Rectal smooth muscle tissue (tissue), 1 donor: ENCODE results near the gene LAMA3.

Source experiments
- H3K27ac ChIP-seq: one replicate; pipeline ENCODE4 v1.7.0; 2013; ENCODE audit warnings: low read depth, low read length, inconsistent platforms
- H3K27me3 ChIP-seq: one replicate; pipeline ENCODE4 v1.7.0; 2013; ENCODE audit warnings: low read length; ENCODE audit not compliant: control insufficient read depth, insufficient read depth
- H3K36me3 ChIP-seq: one replicate; pipeline ENCODE4 v1.7.0; 2013; ENCODE audit warnings: low read length; ENCODE audit not compliant: control insufficient read depth, insufficient read depth
- H3K4me1 ChIP-seq: one replicate; pipeline ENCODE4 v1.7.0; 2013; ENCODE audit warnings: low read length; ENCODE audit not compliant: control insufficient read depth, insufficient read depth
- H3K4me3 ChIP-seq: one replicate; pipeline ENCODE4 v1.7.0; 2013; ENCODE audit warnings: low read length
- H3K9ac ChIP-seq: one replicate; pipeline ENCODE4 v1.7.0; 2013; ENCODE audit warnings: low read length

The LAMA3 gene

DNA sequence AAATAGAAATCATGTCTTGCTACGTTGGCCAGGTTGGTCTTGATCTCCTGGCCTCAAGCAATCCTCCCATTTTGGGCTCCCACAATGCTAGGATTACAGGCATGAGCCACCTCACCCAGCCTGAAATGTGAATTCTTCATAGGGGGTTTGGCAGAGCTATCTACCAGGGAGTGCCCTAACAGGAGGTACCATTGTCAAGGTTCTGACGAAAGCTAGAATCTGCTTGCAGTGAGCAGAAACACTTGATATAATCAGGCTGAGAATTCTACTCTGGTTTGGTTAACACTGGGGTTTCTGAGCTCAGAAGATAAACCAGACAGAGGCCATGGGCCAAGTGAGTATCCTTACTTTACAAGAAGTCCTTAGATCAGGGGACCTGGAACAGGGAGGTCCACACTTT, 7.2 kb upstream of the LAMA3 start:
- Histone ChIP-seq H3K4me3 (no peak overlapping the region), H3K36me3 (no peaks in the 10 kb centered on the region), H3K4me1 (no peaks in the 10 kb centered on the region), H3K27ac (no peak overlapping the region), H3K27me3 (no peaks in the 10 kb centered on the region), H3K9ac (no peak overlapping the region)

DNA sequence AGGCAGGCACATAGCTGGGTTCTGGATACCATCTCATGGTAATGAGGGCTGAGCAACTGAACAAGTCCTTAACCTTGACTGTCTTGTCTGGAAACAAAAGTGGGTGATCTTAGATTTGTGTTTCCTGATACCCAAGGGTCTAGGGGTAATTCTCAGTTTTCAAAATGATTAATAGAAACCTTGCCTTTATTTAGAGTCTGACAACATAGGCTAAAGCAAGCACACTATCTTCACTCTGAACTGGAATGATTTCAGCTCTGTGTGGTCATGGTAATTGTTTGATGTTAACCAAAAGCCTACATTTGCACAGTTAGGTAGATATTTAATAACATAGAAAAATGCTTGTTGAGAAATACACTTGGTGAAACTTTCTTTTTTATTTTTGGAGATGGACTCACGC, 6.8 kb upstream of the LAMA3 start:
- H3K4me3 ChIP-seq, result no peak overlapping the region
- H3K27ac ChIP-seq, result no peak overlapping the region
- no peak overlapping the region for H3K9ac ChIP-seq
- no peaks in the 10 kb centered on the region for H3K27me3 ChIP-seq
- H3K36me3 ChIP-seq, result no peaks in the 10 kb centered on the region
- no peaks in the 10 kb centered on the region for H3K4me1 ChIP-seq

DNA sequence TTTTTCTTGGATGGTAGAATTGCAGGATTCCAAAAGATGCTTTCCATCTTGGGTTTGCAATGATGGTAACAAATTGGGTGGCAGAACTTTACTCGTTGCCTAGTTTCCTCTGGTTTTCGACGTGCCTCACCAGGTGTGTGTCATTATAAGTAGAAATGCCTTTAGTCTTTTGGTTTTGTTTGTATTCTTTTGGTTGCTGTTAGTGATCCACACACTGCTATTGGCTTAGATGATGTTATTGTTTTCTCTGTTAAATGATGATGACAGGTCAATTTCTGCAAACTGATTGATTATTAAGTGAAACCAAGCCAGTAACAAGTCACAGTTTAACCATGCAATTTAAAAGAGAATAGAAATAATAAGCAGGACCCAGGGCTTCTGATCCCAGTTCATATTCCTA, 6.1 kb upstream of the LAMA3 start:
- Histone ChIP-seq H3K27me3 (no peaks in the 10 kb centered on the region), H3K4me1 (no peaks in the 10 kb centered on the region), H3K36me3 (no peaks in the 10 kb centered on the region), H3K9ac (no peak overlapping the region), H3K4me3 (no peak overlapping the region), H3K27ac (no peak overlapping the region)

DNA sequence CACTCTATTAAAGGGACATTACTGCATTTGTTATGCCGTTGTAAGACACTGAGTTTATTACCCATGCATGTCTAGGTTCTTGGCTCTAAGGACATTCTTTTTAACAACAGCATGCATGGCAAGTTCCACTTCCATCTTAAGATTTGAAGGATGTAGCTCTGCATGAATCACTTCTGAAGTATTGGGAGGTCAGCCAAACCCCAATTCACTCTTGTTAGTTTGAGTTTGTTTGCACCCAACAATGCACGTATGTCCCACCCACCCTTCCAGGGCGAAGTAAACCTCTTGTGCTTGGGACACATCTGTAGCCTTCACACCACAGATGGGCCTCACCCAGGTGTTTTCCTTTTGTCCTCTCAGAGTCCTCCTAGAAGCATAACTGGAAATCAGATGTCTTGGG, 5.6 kb upstream of the LAMA3 start:
- peaks cover 2% of the 10 kb centered on the region for H3K27me3 ChIP-seq
- no peak overlapping the region for H3K4me3 ChIP-seq
- no peak overlapping the region for H3K27ac ChIP-seq
- H3K36me3 ChIP-seq, result no peaks in the 10 kb centered on the region
- no peaks in the 10 kb centered on the region for H3K4me1 ChIP-seq
- H3K9ac ChIP-seq, result no peak overlapping the region

DNA sequence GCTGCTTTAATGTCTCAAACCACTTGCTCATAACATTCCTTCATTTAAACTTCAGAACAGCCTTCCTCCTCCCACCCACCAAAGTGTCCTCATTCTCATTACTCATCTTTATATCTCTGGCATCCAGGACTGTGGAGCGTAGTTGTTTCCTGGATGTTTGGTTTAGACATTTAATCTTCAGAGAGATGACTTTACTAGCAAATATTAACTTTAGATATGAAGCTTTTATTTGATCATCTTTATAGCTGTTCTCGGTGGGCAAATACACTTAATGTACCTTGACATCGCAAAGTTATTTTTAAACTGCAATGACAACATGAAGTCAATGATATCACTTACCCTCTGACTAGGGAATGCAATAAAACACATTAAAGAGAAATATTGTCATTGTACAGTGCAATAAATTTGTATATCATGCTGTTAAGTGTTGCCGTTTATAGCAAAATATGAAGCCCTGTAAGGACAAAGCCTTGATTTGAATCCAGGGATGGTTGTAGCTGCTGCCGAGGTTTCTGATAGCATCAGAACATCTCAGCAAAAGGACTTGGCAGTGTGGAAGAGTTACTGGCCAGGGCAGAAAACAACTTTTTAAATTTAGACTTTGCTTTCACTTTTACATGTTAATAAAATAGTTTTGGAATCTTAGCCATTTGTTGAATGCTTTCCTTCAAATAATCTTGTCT, 4.6 kb upstream of the LAMA3 start:
- no peaks in the 10 kb centered on the region for H3K36me3 ChIP-seq
- H3K27ac ChIP-seq, result no peak overlapping the region
- H3K4me1 ChIP-seq, result no peaks in the 10 kb centered on the region
- H3K27me3 ChIP-seq, result peaks cover 4% of the 10 kb centered on the region
- H3K9ac ChIP-seq, result no peak overlapping the region
- H3K4me3 ChIP-seq, result no peak overlapping the region

DNA sequence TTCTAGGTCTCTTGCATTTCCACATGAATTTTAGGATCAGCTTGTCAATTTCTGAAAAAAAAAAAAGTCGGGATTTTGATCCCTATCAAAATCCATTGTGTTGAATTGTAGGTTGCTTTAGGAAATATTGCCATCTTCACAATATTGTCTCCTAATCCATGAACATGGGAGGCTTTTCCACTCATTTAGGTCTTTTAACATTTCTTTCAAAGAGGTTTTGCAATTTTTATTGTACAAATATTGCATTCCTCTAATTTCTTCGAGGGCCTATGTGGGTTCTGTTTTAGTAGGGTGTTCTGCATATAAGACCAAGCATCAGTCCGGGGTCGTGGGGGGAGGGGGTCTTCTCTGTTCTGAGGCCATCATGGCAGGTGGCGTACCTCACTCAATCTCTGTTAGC, 725 bp upstream of the LAMA3 start:
- Histone ChIP-seq H3K36me3 (no peaks in the 10 kb centered on the region), H3K4me1 (no peaks in the 10 kb centered on the region), H3K27ac (no peak overlapping the region), H3K4me3 (peak overlapping the region; percentile 63), H3K9ac (no peak overlapping the region), H3K27me3 (peaks cover 4% of the 10 kb centered on the region)

DNA sequence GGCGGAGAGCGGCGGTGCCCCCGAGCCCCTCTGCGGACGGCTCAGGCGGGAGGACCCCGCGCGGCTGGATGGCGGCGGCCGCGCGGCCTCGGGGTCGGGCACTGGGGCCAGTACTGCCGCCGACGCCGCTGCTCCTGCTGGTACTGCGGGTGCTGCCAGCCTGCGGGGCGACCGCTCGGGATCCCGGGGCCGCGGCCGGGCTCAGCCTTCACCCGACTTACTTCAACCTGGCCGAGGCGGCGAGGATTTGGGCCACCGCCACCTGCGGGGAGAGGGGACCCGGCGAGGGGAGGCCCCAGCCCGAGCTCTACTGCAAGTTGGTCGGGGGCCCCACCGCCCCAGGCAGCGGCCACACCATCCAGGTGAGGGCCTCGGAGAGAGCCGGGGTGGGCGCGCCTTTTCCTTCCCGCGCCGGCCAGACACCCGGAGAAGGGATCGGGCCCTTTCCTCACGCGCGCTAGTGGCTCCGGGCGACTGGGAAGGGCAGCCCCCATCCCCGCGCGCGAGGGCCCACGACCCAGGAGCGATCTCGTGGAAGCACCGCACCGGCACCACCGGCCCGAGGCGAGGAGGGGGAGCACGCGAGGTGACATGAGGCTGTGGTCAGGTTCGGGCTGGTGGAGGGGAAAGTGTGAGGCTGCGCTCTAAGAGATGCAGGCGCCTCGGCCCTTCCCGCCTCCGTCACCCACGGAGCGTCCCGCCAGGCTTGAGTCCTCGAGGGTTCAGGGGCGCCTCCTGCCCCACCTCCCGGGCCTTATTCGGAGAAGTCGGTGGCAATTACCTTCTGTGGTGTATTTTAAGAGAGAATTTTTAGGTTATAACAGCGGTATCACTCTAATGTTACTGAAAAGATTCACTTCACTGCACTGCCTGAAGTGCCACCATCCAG, 607 bp downstream of the LAMA3 start:
- Histone ChIP-seq H3K36me3 (no peaks in the 10 kb centered on the region), H3K27me3 (peaks cover 4% of the 10 kb centered on the region), H3K27ac (no peak overlapping the region), H3K4me1 (no peaks in the 10 kb centered on the region), H3K4me3 (peak overlapping the region; percentile 63), H3K9ac (no peak overlapping the region)

DNA sequence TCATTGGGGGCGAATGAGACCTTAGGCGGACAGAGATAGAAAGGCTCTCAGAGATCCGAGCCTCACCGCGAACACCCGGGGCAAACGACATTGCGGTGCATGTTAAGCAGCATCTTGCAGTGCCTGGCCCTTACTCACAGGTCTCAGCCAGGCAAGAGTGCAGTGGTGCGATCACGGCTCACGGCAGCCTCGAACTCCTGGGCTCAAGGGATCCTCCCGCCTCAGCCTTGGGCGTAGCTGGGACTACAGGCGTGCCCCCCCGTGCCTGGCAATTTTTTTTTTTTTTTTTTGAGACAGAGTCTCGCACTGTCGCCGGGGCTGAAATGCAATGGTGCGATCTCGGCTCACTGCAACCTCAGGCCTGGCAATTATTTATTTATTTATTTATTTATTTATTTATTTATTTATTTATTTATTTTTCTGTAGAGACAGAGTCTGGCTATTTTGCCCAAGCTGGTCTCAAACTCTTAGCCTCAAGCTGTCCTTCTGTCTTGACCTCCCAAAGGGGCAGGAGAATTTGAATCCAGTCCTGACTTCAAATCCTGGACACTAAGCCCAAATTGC, 1.3 kb downstream of the LAMA3 start:
- H3K9ac ChIP-seq, result no peak overlapping the region
- H3K27me3 ChIP-seq, result peaks cover 4% of the 10 kb centered on the region
- peak overlapping the region; percentile 63 for H3K4me3 ChIP-seq
- no peak overlapping the region for H3K27ac ChIP-seq
- no peaks in the 10 kb centered on the region for H3K4me1 ChIP-seq
- no peaks in the 10 kb centered on the region for H3K36me3 ChIP-seq

DNA sequence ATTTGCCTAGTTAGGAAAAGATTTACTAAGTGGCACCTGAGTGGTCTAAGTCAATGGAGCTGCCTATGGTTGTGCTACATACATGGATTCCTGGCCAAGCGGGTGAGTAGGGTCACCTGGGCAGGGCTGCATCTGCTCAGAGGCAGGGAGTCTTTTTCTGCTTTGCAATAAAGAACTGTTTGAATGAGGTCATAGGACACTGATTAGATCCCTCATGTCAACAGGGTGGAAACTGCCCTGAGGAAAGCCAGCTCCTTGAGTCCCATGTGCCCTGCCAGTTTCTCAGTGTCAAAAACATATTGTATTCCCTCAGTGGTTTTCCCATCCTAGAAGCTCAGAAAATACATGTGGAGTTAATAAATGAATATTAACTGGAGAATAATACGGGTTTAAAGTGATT, 4.6 kb downstream of the LAMA3 start:
- no peak overlapping the region for H3K4me3 ChIP-seq
- H3K27me3 ChIP-seq, result peaks cover under 1% of the 10 kb centered on the region
- H3K36me3 ChIP-seq, result no peaks in the 10 kb centered on the region
- no peak overlapping the region for H3K27ac ChIP-seq
- H3K9ac ChIP-seq, result no peak overlapping the region
- no peaks in the 10 kb centered on the region for H3K4me1 ChIP-seq

DNA sequence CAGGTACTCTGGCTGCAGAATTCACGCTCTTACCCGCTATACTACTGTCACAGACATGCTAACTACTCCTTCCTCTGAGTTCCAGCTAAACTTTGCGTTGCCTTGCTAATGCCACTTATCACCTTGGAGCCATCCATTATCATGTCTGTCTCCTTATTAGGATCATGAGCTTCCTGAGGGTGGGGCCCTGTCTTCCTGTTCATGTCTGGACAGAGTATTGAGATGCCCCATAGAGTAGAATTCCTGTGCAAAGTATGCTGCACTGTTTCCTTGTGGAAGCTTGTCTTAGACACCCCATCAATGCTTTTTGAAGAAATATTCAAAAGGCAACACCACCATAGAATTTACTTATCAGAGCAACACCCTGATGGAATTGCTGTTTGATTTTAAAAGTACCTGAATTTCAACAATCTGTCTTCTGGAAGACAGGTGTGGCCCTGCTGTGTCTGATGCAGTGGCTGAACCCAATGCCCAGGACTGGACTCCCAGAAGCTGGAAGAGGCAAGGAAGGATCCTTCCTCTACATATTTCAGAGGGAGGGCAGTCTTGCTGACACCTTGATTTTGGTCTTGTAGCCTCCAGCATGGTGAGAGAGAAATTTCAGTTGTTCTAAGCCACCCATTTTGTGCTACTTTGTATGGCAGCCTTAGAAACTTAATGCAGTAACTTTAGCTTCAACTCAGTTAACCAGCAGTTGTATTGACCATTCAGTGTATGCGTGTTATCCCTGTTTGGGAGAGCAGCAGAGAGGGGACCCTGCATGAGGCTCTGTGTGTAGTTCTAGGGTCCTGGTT, 5.6 kb downstream of the LAMA3 start:
- Histone ChIP-seq H3K9ac (no peak overlapping the region), H3K27me3 (no peaks in the 10 kb centered on the region), H3K27ac (no peak overlapping the region), H3K36me3 (no peaks in the 10 kb centered on the region), H3K4me1 (no peaks in the 10 kb centered on the region), H3K4me3 (no peak overlapping the region)

DNA sequence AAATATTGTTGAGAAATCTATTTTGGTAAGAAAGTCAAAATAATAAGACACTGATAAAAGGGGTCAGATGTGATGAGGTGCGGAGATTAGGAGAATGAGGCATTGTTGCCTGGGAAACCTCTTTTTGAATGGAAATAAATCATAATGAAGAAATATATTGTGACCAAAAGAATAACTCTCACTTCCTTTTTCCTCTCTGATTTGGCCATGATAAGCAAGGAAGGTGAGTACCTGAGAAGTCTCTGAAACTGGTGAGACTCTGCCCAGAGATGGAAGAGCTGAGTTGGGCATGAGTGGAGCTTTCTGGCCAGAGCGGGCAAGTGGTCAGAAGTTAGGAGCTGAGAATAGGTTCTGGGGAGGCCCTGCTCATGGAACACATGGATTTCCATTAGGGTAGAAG, 11.8 kb downstream of the LAMA3 start:
- no peaks in the 10 kb centered on the region for H3K36me3 ChIP-seq
- no peaks in the 10 kb centered on the region for H3K4me1 ChIP-seq
- H3K4me3 ChIP-seq, result no peak overlapping the region
- H3K27ac ChIP-seq, result no peak overlapping the region
- H3K9ac ChIP-seq, result no peak overlapping the region
- no peaks in the 10 kb centered on the region for H3K27me3 ChIP-seq

DNA sequence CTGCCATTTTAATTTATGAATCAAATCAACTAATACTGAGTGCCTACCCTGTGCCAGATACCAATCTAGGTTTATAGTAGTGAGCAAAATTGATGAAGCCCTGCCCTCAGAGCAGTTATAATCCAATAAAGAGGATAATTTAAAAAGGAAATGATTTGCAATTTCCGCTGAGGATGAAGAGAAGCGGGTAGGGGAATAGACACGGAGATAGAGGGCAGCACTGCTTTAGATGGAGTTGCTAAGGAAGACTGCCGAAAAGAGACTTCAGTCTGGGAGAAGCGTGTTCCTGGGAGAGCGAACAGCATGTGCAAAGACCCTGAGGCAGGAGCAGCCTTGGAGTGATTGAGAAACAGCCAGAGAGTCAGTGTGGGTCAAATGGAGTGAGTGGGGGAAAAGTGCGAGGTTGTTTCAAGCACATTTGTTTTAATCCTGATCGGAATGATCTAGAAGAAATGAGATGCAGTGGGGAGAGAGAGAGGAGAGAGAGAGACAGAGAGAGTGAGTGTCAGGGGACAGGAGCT, 12.4 kb downstream of the LAMA3 start:
- H3K36me3 ChIP-seq, result no peaks in the 10 kb centered on the region
- H3K27ac ChIP-seq, result no peak overlapping the region
- no peak overlapping the region for H3K4me3 ChIP-seq
- no peaks in the 10 kb centered on the region for H3K4me1 ChIP-seq
- no peaks in the 10 kb centered on the region for H3K27me3 ChIP-seq
- H3K9ac ChIP-seq, result no peak overlapping the region
